Middle frontal gyrus (tissue), 1 donor: Measurements from ENCODE around the gene PTGR1.
"Not testable (repeated sequence)": the region's sequence is repeated elsewhere in the genome, so short reads cannot be mapped to it uniquely, and the experiment has no call there.

Source experiments
- DNase-seq: peaks from one replicate; pipeline ENCODE4 v3.0.0-alpha.2; 2015; ENCODE audit warnings: low spot score; ENCODE audit errors: extremely low spot score

PTGR1 gene

GRCh38 chr9:111613436-111614040 is 14.1 kb upstream of the PTGR1 start:
- no peak for DNase-seq

- no peak for DNase-seq
Measured at GRCh38 chr9:111610845-111611244, 11.4 kb upstream of the PTGR1 start.

- DNase-seq = no peak
Measured at GRCh38 chr9:111610149-111610548, 10.7 kb upstream of the PTGR1 start.

GRCh38 chr9:111605041-111605559 is 5.7 kb upstream of the PTGR1 start:
- DNase-seq = no peak

- DNase-seq = no peak
Measured at GRCh38 chr9:111604054-111604615, 4.7 kb upstream of the PTGR1 start.

GRCh38 chr9:111603041-111603440 is 3.6 kb upstream of the PTGR1 start:
- no peak for DNase-seq

- no peak for DNase-seq
Measured at GRCh38 chr9:111601237-111602018, 2.0 kb upstream of the PTGR1 start.

- DNase-seq = no peak
Measured at GRCh38 chr9:111599955-111600343, 502 bp upstream of the PTGR1 start.

GRCh38 chr9:111598733-111599091 is 735 bp downstream of the PTGR1 start:
- DNase-seq = no peak

GRCh38 chr9:111597852-111598732 is 1.4 kb downstream of the PTGR1 start:
- DNase-seq = peak; percentile 11

- no peak for DNase-seq
Measured at GRCh38 chr9:111588846-111589245, 10.6 kb downstream of the PTGR1 start.

- no peak for DNase-seq
Measured at GRCh38 chr9:111586378-111586777, 13.1 kb downstream of the PTGR1 start.

- no peak for DNase-seq
Measured at GRCh38 chr9:111582888-111583287, 16.6 kb downstream of the PTGR1 start.

- no peak for DNase-seq
Measured at GRCh38 chr9:111572950-111573604, 26.4 kb downstream of the PTGR1 start.

GRCh38 chr9:111568127-111568526 is 31.3 kb downstream of the PTGR1 start:
- not testable (repeated sequence) for DNase-seq

GRCh38 chr9:111566234-111566633 is 33.2 kb downstream of the PTGR1 start:
- DNase-seq = no peak

- DNase-seq = no peak
Measured at GRCh38 chr9:111561165-111561719, 38.2 kb downstream of the PTGR1 start.

- no peak for DNase-seq
Measured at GRCh38 chr9:111559000-111559610, 40.3 kb downstream of the PTGR1 start.

- DNase-seq = not testable (repeated sequence)
Measured at GRCh38 chr9:111555425-111555824, 44.0 kb downstream of the PTGR1 start.

GRCh38 chr9:111548623-111549022 is 50.8 kb downstream of the PTGR1 start:
- DNase-seq = no peak
